ENCODE results near the gene MBLAC1. TPM values are rescaled to one million over a fixed set of nuclear protein-coding genes. Genes with fewer than 3 reads are reported as not detected.

The MBLAC1 gene
- polyA plus RNA-seq, 3 donors = 0.57 to 0.81 (median 0.59) TPM

- WGBS (ENCODE audit: insufficient coverage) = 14% methylated on average over 24 of the region's 24 CpGs
- H3K27me3 Mint-ChIP-seq (ENCODE audit: low read depth in 3 of 3) = peaks cover 17 to 20% (median 18%) of the 10 kb centered on the region in 3 donors
- H3K27me3 ChIP-seq (ENCODE audit: control insufficient read depth in 2 of 2, insufficient read depth in 2 of 2, low read length in 2 of 2) = peaks cover 0 to 14% of the 10 kb centered on the region in 2 donors
- DNase-seq = peak; percentile 44 to 63 (median 61)
- H3K4me3 Mint-ChIP-seq = no peak overlapping the region
- no peak overlapping the region for H3K27ac Mint-ChIP-seq
- H3K9me3 Mint-ChIP-seq = peaks cover 0 to 4% (median 0%) of the 10 kb centered on the region in 7 donors
- H3K4me2 ChIP-seq (replicated peaks; ENCODE audit: extremely low read depth, low read length, poor library complexity, severe bottlenecking) = no peak overlapping the region
- no peak overlapping the region for H3K4me3 ChIP-seq (replicated peaks in 1 of 3; ENCODE audit: low read depth in 2 of 3, low read length in 3 of 3)
- H3K9ac ChIP-seq (ENCODE audit: insufficient read depth, low read length, poor library complexity, severe bottlenecking) = no peak overlapping the region
- H3K36me3 Mint-ChIP-seq = no peaks in the 10 kb centered on the region
- H3K79me2 ChIP-seq (ENCODE audit: insufficient read depth, low read length) = peaks cover 8% of the 10 kb centered on the region
- H3K36me3 ChIP-seq (replicated peaks in 1 of 2; ENCODE audit: control insufficient read depth in 1 of 2, insufficient read depth in 2 of 2, low read length in 2 of 2) = no peaks in the 10 kb centered on the region
- H3K4me1 ChIP-seq (ENCODE audit: control insufficient read depth in 1 of 2, insufficient read depth in 2 of 2, low read length in 2 of 2) = peaks cover 17 to 27% of the 10 kb centered on the region in 2 donors
- intact Hi-C loops (cut with micrococcal nuclease) = loop anchor here in 1 of 2 donors (5.0 kb wide), 1 partner anchor 86 kb away; the partner anchor contains the start of gene PVRIG
- H3K9me3 ChIP-seq (replicated peaks in 1 of 2; ENCODE audit: control insufficient read depth in 1 of 2, insufficient read depth in 1 of 2, low read length in 2 of 2) = no peaks in the 10 kb centered on the region
- H3K27ac ChIP-seq (ENCODE audit: low read depth in 1 of 2, low read length in 2 of 2) = no peak overlapping the region
- peaks cover 23% of the 10 kb centered on the region for H3K4me1 Mint-ChIP-seq
- H2AFZ ChIP-seq (ENCODE audit: insufficient read depth, low read depth, low read length, poor library complexity, severe bottlenecking) = peak overlapping the region; percentile 61
- TF ChIP-seq CTCF (IDR thresholded peaks at IDR 0.05) = peak; percentile 99
- H4K20me1 ChIP-seq (ENCODE audit: insufficient read depth, low read length) = no peaks in the 10 kb centered on the region
Observed at GRCh38 chr7:100130608-100131453, 4.1 kb downstream of the MBLAC1 start.

- no peak overlapping the region for H3K4me3 Mint-ChIP-seq
- peak overlapping the region in 1 of 7 donors; percentile 38 for H3K27ac Mint-ChIP-seq
- Histone ChIP-seq H4K20me1 (ENCODE audit: insufficient read depth, low read length) (no peaks in the 10 kb centered on the region), H3K27ac (ENCODE audit: low read depth in 1 of 2, low read length in 2 of 2) (no peak overlapping the region), H3K4me3 (replicated peaks in 1 of 3; ENCODE audit: low read depth in 2 of 3, low read length in 3 of 3) (no peak overlapping the region), H3K4me1 (ENCODE audit: control insufficient read depth in 1 of 2, insufficient read depth in 2 of 2, low read length in 2 of 2) (peaks cover 9 to 16% of the 10 kb centered on the region in 2 donors), H3K9me3 (replicated peaks in 1 of 2; ENCODE audit: control insufficient read depth in 1 of 2, insufficient read depth in 1 of 2, low read length in 2 of 2) (no peaks in the 10 kb centered on the region), H2AFZ (ENCODE audit: insufficient read depth, low read depth, low read length, poor library complexity, severe bottlenecking) (no peak overlapping the region), H3K4me2 (replicated peaks; ENCODE audit: extremely low read depth, low read length, poor library complexity, severe bottlenecking) (no peak overlapping the region), H3K36me3 (replicated peaks in 1 of 2; ENCODE audit: control insufficient read depth in 1 of 2, insufficient read depth in 2 of 2, low read length in 2 of 2) (no peaks in the 10 kb centered on the region), H3K79me2 (ENCODE audit: insufficient read depth, low read length) (no peaks in the 10 kb centered on the region), H3K9ac (ENCODE audit: insufficient read depth, low read length, poor library complexity, severe bottlenecking) (no peak overlapping the region), H3K27me3 (ENCODE audit: control insufficient read depth in 2 of 2, insufficient read depth in 2 of 2, low read length in 2 of 2) (peaks cover 0 to 14% of the 10 kb centered on the region in 2 donors)
- H3K4me1 Mint-ChIP-seq = peaks cover 16% of the 10 kb centered on the region
- TF ChIP-seq CTCF (IDR thresholded peaks at IDR 0.05) = no peak
- peaks cover 0 to 3% (median 0%) of the 10 kb centered on the region in 7 donors for H3K9me3 Mint-ChIP-seq
- peaks cover 19 to 20% (median 19%) of the 10 kb centered on the region in 3 donors for H3K27me3 Mint-ChIP-seq (ENCODE audit: low read depth in 3 of 3)
- no peak for DNase-seq
- WGBS (ENCODE audit: insufficient coverage) = 73% methylated on average over 3 of the region's 7 CpGs
- H3K36me3 Mint-ChIP-seq = no peaks in the 10 kb centered on the region
- intact Hi-C loops (cut with micrococcal nuclease) = loop anchor here (2.0 to 5.0 kb wide), 2 partner anchors 85 kb away; partner anchors contain the start of gene PVRIG (in 1 of the 2)
Observed at GRCh38 chr7:100132126-100132525, 5.4 kb downstream of the MBLAC1 start.
